GM19372 (cell line): ENCODE results near the gene RASL10B.

Experiments used
- ATAC-seq: cut with Tn5 transposase; IDR thresholded peaks from one replicate; pipeline ENCODE4 v1.9.1; 2021; ENCODE audit warnings: mild to moderate bottlenecking, low read depth, moderate library complexity; ENCODE audit not compliant: unreplicated experiment

The RASL10B gene

GRCh38 chr17:35763767-35764122 lies 32.3 kb downstream of the RASL10B start:
- ATAC-seq = no peak

GRCh38 chr17:35764123-35764991 lies 32.9 kb downstream of the RASL10B start:
- ATAC-seq = peak; percentile 89

- ATAC-seq = no peak
Observed at GRCh38 chr17:35765086-35765710, 33.8 kb downstream of the RASL10B start.

- no peak for ATAC-seq
Observed at GRCh38 chr17:35765756-35766488, 34.5 kb downstream of the RASL10B start.

GRCh38 chr17:35766489-35766877 lies 35.0 kb downstream of the RASL10B start:
- ATAC-seq = no peak

- ATAC-seq = no peak
Observed at GRCh38 chr17:35766903-35767510, 35.6 kb downstream of the RASL10B start.

- no peak for ATAC-seq
Observed at GRCh38 chr17:35768797-35769196, 37.4 kb downstream of the RASL10B start.

GRCh38 chr17:35769895-35770486 lies 38.6 kb downstream of the RASL10B start:
- no peak for ATAC-seq

- ATAC-seq = no peak
Observed at GRCh38 chr17:35773129-35773528, 41.7 kb downstream of the RASL10B start.

- no peak for ATAC-seq
Observed at GRCh38 chr17:35773679-35774425, 42.4 kb downstream of the RASL10B start.

- ATAC-seq = no peak
Observed at GRCh38 chr17:35774499-35774898, 43.1 kb downstream of the RASL10B start.

- ATAC-seq = no peak
Observed at GRCh38 chr17:35775039-35775438, 43.6 kb downstream of the RASL10B start.

GRCh38 chr17:35775583-35775982 lies 44.1 kb downstream of the RASL10B start:
- no peak for ATAC-seq

GRCh38 chr17:35778641-35779196 lies 47.3 kb downstream of the RASL10B start:
- no peak for ATAC-seq

- ATAC-seq = no peak
Observed at GRCh38 chr17:35780950-35781349, 49.5 kb downstream of the RASL10B start.

GRCh38 chr17:35784895-35785294 lies 53.5 kb downstream of the RASL10B start:
- no peak for ATAC-seq

- no peak for ATAC-seq
Observed at GRCh38 chr17:35786941-35787432, 55.5 kb downstream of the RASL10B start.

GRCh38 chr17:35788477-35789368 lies 57.3 kb downstream of the RASL10B start:
- ATAC-seq = no peak
